LNCAP (cell line): ENCODE measurements around the gene PRKCH.

Experiments
- CTCF ChIP-seq: fragments of 450-650 bp; IDR thresholded peaks from 2 replicates; pipeline ENCODE4 v1.5.1; 2017; ENCODE audit warnings: mild to moderate bottlenecking

PRKCH gene

GRCh38 chr14:61502459-61503093, 181.2 kb downstream of the PRKCH start:
- TF ChIP-seq CTCF = no peak

- TF ChIP-seq CTCF = no peak
Measured at GRCh38 chr14:61503167-61503801, 181.9 kb downstream of the PRKCH start.

GRCh38 chr14:61504901-61505300, 183.5 kb downstream of the PRKCH start:
- TF ChIP-seq CTCF = no peak

GRCh38 chr14:61505815-61506809, 184.7 kb downstream of the PRKCH start:
- no peak for TF ChIP-seq CTCF

- TF ChIP-seq CTCF = no peak
Measured at GRCh38 chr14:61508526-61508925, 187.1 kb downstream of the PRKCH start.

- TF ChIP-seq CTCF = no peak
Measured at GRCh38 chr14:61510736-61511557, 189.6 kb downstream of the PRKCH start.

GRCh38 chr14:61511558-61511948, 190.2 kb downstream of the PRKCH start:
- no peak for TF ChIP-seq CTCF
